ENCODE results near the gene NARS2.
"Not testable (repeated sequence)": the region's sequence is repeated elsewhere in the genome, so short reads cannot be mapped to it uniquely, and the experiment has no call there.

Gene NARS2

DNA sequence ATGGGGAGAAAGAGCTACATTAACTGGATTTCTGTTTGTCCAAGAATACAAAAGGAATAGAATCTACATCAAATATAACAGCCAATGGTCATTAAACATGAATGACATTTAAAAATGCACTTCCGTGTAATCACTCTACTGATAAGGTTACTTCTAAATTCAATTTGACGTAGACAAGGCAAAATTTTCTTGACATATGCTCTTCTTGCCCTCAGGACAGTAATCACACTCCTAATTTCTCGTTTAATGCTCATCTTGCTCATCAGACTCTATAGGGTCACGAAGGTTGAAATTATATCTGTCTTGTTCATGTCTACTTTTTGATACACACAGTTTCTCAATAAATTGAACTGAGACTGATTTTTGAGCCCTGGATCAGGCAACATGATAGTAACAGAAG, 58.4 kb downstream of the NARS2 start:
- TF ChIP-seq EZH2phosphoT487 (IDR thresholded peaks at IDR 0.05; ENCODE audit: borderline replicate concordance, low read length): no peak
- TF ChIP-seq, protein P1, sequence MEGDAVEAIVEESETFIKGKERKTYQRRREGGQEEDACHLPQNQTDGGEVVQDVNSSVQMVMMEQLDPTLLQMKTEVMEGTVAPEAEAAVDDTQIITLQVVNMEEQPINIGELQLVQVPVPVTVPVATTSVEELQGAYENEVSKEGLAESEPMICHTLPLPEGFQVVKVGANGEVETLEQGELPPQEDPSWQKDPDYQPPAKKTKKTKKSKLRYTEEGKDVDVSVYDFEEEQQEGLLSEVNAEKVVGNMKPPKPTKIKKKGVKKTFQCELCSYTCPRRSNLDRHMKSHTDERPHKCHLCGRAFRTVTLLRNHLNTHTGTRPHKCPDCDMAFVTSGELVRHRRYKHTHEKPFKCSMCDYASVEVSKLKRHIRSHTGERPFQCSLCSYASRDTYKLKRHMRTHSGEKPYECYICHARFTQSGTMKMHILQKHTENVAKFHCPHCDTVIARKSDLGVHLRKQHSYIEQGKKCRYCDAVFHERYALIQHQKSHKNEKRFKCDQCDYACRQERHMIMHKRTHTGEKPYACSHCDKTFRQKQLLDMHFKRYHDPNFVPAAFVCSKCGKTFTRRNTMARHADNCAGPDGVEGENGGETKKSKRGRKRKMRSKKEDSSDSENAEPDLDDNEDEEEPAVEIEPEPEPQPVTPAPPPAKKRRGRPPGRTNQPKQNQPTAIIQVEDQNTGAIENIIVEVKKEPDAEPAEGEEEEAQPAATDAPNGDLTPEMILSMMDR (IDR thresholded peaks at IDR 0.05; ENCODE audit: low read depth, low read length, poor library complexity, severe bottlenecking): no peak
- no peaks in the 10 kb centered on the region for H3K79me2 ChIP-seq (ENCODE audit: control insufficient read depth, low read length)
- no peaks in the 10 kb centered on the region for H3K9me2 ChIP-seq (replicated peaks; ENCODE audit: control insufficient read depth, low read length)
- peaks cover 19% of the 10 kb centered on the region for H3K36me3 ChIP-seq (ENCODE audit: control insufficient read depth, low read length)
- no peak overlapping the region for H3K4me3 ChIP-seq (ENCODE audit: low read length)
- no peaks in the 10 kb centered on the region for H4K20me1 ChIP-seq (ENCODE audit: control insufficient read depth, insufficient read depth, low read depth, low read length)
- no peak overlapping the region for H3K27ac ChIP-seq (ENCODE audit: low read depth, low read length)
- H3F3A ChIP-seq (ENCODE audit: control insufficient read depth, insufficient read depth): no peaks in the 10 kb centered on the region
- no peak overlapping the region for H3K4me2 ChIP-seq (ENCODE audit: low read length)
- H3K4me1 ChIP-seq (ENCODE audit: control insufficient read depth, low read length): no peaks in the 10 kb centered on the region
- H3K27me3 ChIP-seq (ENCODE audit: control insufficient read depth, low read length): no peaks in the 10 kb centered on the region
- peaks cover 3% of the 10 kb centered on the region; the same call in 1 of the 2 replicates for H3K9me3 ChIP-seq (ENCODE audit: control insufficient read depth, insufficient read depth, low read length)

DNA sequence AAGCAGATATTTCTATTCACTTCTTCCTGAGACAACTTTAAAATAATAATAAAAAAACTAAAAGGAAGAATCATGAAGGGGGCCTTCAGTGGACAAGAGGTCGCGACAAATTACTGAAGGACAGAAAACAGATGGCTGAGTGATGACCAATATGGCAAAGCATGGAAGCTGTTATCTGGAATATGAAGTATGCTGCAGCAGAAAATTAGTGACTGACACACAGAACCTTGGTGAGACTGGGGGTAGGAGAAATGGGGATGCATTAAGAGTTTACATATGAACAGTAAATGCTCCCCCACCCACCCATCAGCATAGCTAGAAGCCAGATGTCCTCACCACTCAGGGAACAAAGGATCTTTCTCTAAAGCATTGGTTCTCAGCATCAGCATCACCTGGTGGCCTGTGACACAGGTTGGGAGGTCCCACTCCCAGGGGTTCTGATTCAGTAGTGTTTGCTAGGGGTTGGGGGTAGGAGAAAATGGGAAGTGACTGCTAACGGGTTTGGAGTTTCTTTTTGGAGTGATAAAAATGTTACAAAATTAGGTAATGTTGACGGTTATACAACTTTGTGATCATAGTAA, 59.7 kb downstream of the NARS2 start:
- H3K27me3 ChIP-seq (ENCODE audit: control insufficient read depth, low read length): no peaks in the 10 kb centered on the region
- H3K4me2 ChIP-seq (ENCODE audit: low read length): no peak overlapping the region
- no peaks in the 10 kb centered on the region for H3F3A ChIP-seq (ENCODE audit: control insufficient read depth, insufficient read depth)
- no peaks in the 10 kb centered on the region for H3K79me2 ChIP-seq (ENCODE audit: control insufficient read depth, low read length)
- no peaks in the 10 kb centered on the region for H3K9me2 ChIP-seq (replicated peaks; ENCODE audit: control insufficient read depth, low read length)
- no peak overlapping the region for H3K27ac ChIP-seq (ENCODE audit: low read depth, low read length)
- TF ChIP-seq, protein P1 (IDR thresholded peaks at IDR 0.05; ENCODE audit: low read depth, low read length, poor library complexity, severe bottlenecking): no peak
- no peak for TF ChIP-seq EZH2phosphoT487 (IDR thresholded peaks at IDR 0.05; ENCODE audit: borderline replicate concordance, low read length)
- no peaks in the 10 kb centered on the region for H4K20me1 ChIP-seq (ENCODE audit: control insufficient read depth, insufficient read depth, low read depth, low read length)
- no peak overlapping the region for H3K4me3 ChIP-seq (ENCODE audit: low read length)
- H3K4me1 ChIP-seq (ENCODE audit: control insufficient read depth, low read length): no peaks in the 10 kb centered on the region
- H3K36me3 ChIP-seq (ENCODE audit: control insufficient read depth, low read length): peaks cover 30% of the 10 kb centered on the region
- peaks cover 16% of the 10 kb centered on the region for H3K9me3 ChIP-seq (ENCODE audit: control insufficient read depth, insufficient read depth, low read length)

DNA sequence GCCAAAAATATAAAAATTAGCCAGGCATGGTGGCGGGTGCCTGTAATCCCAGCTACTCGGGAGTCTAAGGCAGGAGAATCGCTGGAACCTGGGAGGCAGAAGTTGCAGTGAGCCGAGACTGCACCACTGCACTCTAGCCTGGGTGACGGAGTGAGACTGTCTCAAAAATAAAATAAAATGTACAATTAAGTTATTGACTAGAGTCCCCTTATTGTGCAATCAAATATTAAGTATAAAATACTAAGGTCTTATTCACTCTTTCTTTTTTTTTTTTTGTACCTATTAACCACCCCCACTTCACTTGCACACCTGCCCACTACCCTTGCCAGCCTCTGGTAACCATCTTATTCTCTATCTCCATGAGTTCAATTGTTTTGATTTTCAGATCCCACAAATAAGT, 61.6 kb downstream of the NARS2 start:
- H3F3A ChIP-seq (ENCODE audit: control insufficient read depth, insufficient read depth); H3K79me2 ChIP-seq (ENCODE audit: control insufficient read depth, low read length); H3K27ac ChIP-seq (ENCODE audit: low read depth, low read length); H3K27me3 ChIP-seq (ENCODE audit: control insufficient read depth, low read length); H3K9me2 ChIP-seq (replicated peaks; ENCODE audit: control insufficient read depth, low read length); H3K4me2 ChIP-seq (ENCODE audit: low read length); H3K4me3 ChIP-seq (ENCODE audit: low read length); H3K4me1 ChIP-seq (ENCODE audit: control insufficient read depth, low read length); H4K20me1 ChIP-seq (ENCODE audit: control insufficient read depth, insufficient read depth, low read depth, low read length): not testable (repeated sequence)
- peaks cover 31% of the 10 kb centered on the region for H3K36me3 ChIP-seq (ENCODE audit: control insufficient read depth, low read length)
- H3K9me3 ChIP-seq (ENCODE audit: control insufficient read depth, insufficient read depth, low read length): peaks cover 18% of the 10 kb centered on the region

DNA sequence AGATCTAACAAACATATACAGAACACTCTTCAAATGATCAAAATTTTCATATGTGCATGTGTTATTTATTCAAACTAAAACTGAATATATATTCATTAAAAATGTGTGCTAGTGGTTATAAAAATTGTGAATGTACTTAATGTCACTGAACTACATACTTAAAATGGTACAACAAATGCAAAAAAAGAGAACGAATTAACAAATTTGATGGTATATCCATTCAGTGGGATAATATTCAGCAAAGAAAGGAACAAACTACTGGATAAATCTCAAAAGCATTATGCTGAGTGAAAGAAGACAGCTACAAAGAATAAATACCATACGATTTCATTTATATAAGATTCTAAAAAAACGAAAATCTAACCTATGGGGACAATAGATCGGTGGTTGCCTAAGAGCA, 64.1 kb downstream of the NARS2 start:
- Histone ChIP-seq H3K27ac (ENCODE audit: low read depth, low read length) (no peak overlapping the region), H3K4me2 (ENCODE audit: low read length) (no peak overlapping the region), H3K4me1 (ENCODE audit: control insufficient read depth, low read length) (no peaks in the 10 kb centered on the region), H4K20me1 (ENCODE audit: control insufficient read depth, insufficient read depth, low read depth, low read length) (no peaks in the 10 kb centered on the region), H3F3A (ENCODE audit: control insufficient read depth, insufficient read depth) (no peaks in the 10 kb centered on the region), H3K36me3 (ENCODE audit: control insufficient read depth, low read length) (peaks cover 31% of the 10 kb centered on the region), H3K4me3 (ENCODE audit: low read length) (no peak overlapping the region), H3K9me3 (ENCODE audit: control insufficient read depth, insufficient read depth, low read length) (peaks cover 18% of the 10 kb centered on the region), H3K79me2 (ENCODE audit: control insufficient read depth, low read length) (no peaks in the 10 kb centered on the region), H3K27me3 (ENCODE audit: control insufficient read depth, low read length) (no peaks in the 10 kb centered on the region), H3K9me2 (replicated peaks; ENCODE audit: control insufficient read depth, low read length) (no peaks in the 10 kb centered on the region)
- TF ChIP-seq, protein P1 (IDR thresholded peaks at IDR 0.05; ENCODE audit: low read depth, low read length, poor library complexity, severe bottlenecking): no peak
- no peak for TF ChIP-seq EZH2phosphoT487 (IDR thresholded peaks at IDR 0.05; ENCODE audit: borderline replicate concordance, low read length)
